Endodermal cell (in vitro differentiated cells): Measurements from ENCODE around the gene DPP10. TPM values are rescaled to one million over a fixed set of nuclear protein-coding genes. Genes with fewer than 3 reads are reported as not detected.

Experiments
- DNase-seq: peaks from one replicate; pipeline ENCODE4 v3.0.0-alpha.2; 2017
- H3K27ac ChIP-seq: 2 replicates; pipeline ENCODE4 v1.5.1; 2013; ENCODE audit warnings: mild to moderate bottlenecking, low read depth, low read length, moderate library complexity
- H3K27me3 ChIP-seq: 2 replicates; pipeline ENCODE4 v1.6.1; 2013; ENCODE audit warnings: mild to moderate bottlenecking, low read length, moderate library complexity; ENCODE audit not compliant: insufficient read depth, control insufficient read depth, poor library complexity, severe bottlenecking
- H3K36me3 ChIP-seq: 2 replicates; pipeline ENCODE4 v1.7.0; 2013; ENCODE audit warnings: mild to moderate bottlenecking, low read length, moderate library complexity; ENCODE audit not compliant: control insufficient read depth, insufficient read depth
- H3K4me1 ChIP-seq: one replicate; pipeline ENCODE4 v1.7.0; 2013; ENCODE audit warnings: low read length; ENCODE audit not compliant: control insufficient read depth, insufficient read depth
- H3K4me3 ChIP-seq: 2 replicates; pipeline ENCODE4 v1.5.1; 2013; ENCODE audit warnings: mild to moderate bottlenecking, low read length, moderate library complexity
- H3K9ac ChIP-seq: 2 replicates; pipeline ENCODE4 v1.6.1; 2013; ENCODE audit warnings: mild to moderate bottlenecking, low read length, moderate library complexity; ENCODE audit not compliant: poor library complexity, severe bottlenecking; ENCODE audit errors: extremely low read depth
- H3K9me3 ChIP-seq: 2 replicates; pipeline ENCODE4 v1.6.1; 2013; ENCODE audit warnings: mild to moderate bottlenecking, low read length, moderate library complexity; ENCODE audit not compliant: control insufficient read depth
- H3K27ac Mint-ChIP-seq: 2 replicates; pipeline ENCODE4 v1.8.0; 2020; ENCODE audit warnings: mixed read lengths
- H3K27me3 Mint-ChIP-seq: 2 replicates; pipeline ENCODE4 v1.8.0; 2021; ENCODE audit warnings: mild to moderate bottlenecking, mixed read lengths; ENCODE audit not compliant: insufficient read depth
- H3K36me3 Mint-ChIP-seq: 2 replicates; pipeline ENCODE4 v1.8.0; 2020; ENCODE audit warnings: low read depth, mixed read lengths
- H3K4me1 Mint-ChIP-seq: 2 replicates; pipeline ENCODE4 v1.8.0; 2020; ENCODE audit warnings: mixed read lengths
- H3K4me3 Mint-ChIP-seq: 2 replicates; pipeline ENCODE4 v1.8.0; 2020; ENCODE audit warnings: mild to moderate bottlenecking, moderate library complexity, mixed read lengths
- H3K9me3 Mint-ChIP-seq: 2 replicates; pipeline ENCODE4 v1.8.0; 2020; ENCODE audit warnings: mild to moderate bottlenecking, mixed read lengths
- CTCF ChIP-seq: fragments of 200-600 bp; sonication (generic); conservative IDR thresholded peaks from 2 replicates; pipeline ENCODE4 v1.5.0; 2021; ENCODE audit warnings: antibody characterized with exemption, mild to moderate bottlenecking
- WGBS, 2 experiments: methylation state at CpG; one replicate each; pipeline versions ENCODE4 v1.1.5 to v1.1.7; 2013; ENCODE audit warnings: missing lambda C conversion rate in 2 of 2, mixed read lengths in 1 of 2; ENCODE audit not compliant: insufficient coverage in 1 of 2, insufficient read length in 1 of 2; 5-methylcytosine and 5-hydroxymethylcytosine counted together
- total RNA-seq, 2 donors: library from RNA; stranded (reverse); fragmentation: NEBNext Ultra II Directional in 1 of 2; extraction: Animal tissue kit (Norgen Biotek cat#: 25700) in 1 of 2; gene quantifications; 2 replicates in 1 of 2; 3 replicates in 1 of 2; pipeline ENCODE4 v1.2.1, GENCODE V29; 2021

Gene DPP10
- total RNA-seq, 2 donors from 2014 or later, result 8.2 to 19.2 TPM

- Mint-ChIP-seq H3K27ac (no peak overlapping the region), H3K9me3 (peaks cover 31% of the 10 kb centered on the region)
- H3K9ac ChIP-seq, result no peak overlapping the region
Observed at GRCh38 chr2:115443539-115444185, 1001.2 kb downstream of the DPP10 start.

GRCh38 chr2:115460008-115460407 is 1017.6 kb downstream of the DPP10 start:
- Histone ChIP-seq H3K9me3 (no peaks in the 10 kb centered on the region), H3K4me3 (no peak overlapping the region), H3K36me3 (no peaks in the 10 kb centered on the region), H3K4me1 (no peaks in the 10 kb centered on the region), H3K27me3 (no peaks in the 10 kb centered on the region), H3K9ac (no peak overlapping the region), H3K27ac (no peak overlapping the region)
- Mint-ChIP-seq H3K27ac (no peak overlapping the region), H3K36me3 (no peaks in the 10 kb centered on the region), H3K9me3 (peaks cover 7% of the 10 kb centered on the region), H3K4me3 (no peak overlapping the region), H3K4me1 (peaks cover 1% of the 10 kb centered on the region), H3K27me3 (no peaks in the 10 kb centered on the region)
- DNase-seq, result no peak
- TF ChIP-seq CTCF, result no peak
- WGBS, 2 experiments, result 100% methylated on average over 2 of the region's 2 CpGs; no CpG with 5 or more reads in 1 of the 2 experiments

More at GRCh38 chr2:115443539-115444185, 1001.2 kb downstream of the DPP10 start:
- no peaks in the 10 kb centered on the region for H3K27me3 Mint-ChIP-seq
- H3K4me1 Mint-ChIP-seq, result peaks cover 19% of the 10 kb centered on the region
- DNase-seq, result no peak
- H3K27me3 ChIP-seq, result no peaks in the 10 kb centered on the region
- peaks cover 34% of the 10 kb centered on the region for H3K9me3 ChIP-seq
- H3K27ac ChIP-seq, result no peak overlapping the region
- H3K4me3 ChIP-seq, result peak overlapping the region; percentile 7
- H3K36me3 ChIP-seq, result no peaks in the 10 kb centered on the region
- WGBS, 2 experiments, result 95% methylated on average over 1 of the region's 1 CpG; no CpG with 5 or more reads in 1 of the 2 experiments
- no peak overlapping the region for H3K4me3 Mint-ChIP-seq
- TF ChIP-seq CTCF, result no peak
- H3K36me3 Mint-ChIP-seq, result peaks cover 19% of the 10 kb centered on the region
- peaks cover 3% of the 10 kb centered on the region for H3K4me1 ChIP-seq

GRCh38 chr2:115480741-115481140 is 1038.3 kb downstream of the DPP10 start:
- H3K36me3 Mint-ChIP-seq, result peaks cover 5% of the 10 kb centered on the region
- no peaks in the 10 kb centered on the region for H3K27me3 Mint-ChIP-seq
- H3K4me1 Mint-ChIP-seq, result peaks cover 9% of the 10 kb centered on the region
- 78 to 100% methylated on average over 1 of the region's 1 CpG for WGBS, 2 experiments
- Histone ChIP-seq H3K4me1 (no peaks in the 10 kb centered on the region), H3K36me3 (no peaks in the 10 kb centered on the region), H3K9ac (no peak overlapping the region), H3K4me3 (no peak overlapping the region), H3K27me3 (no peaks in the 10 kb centered on the region), H3K9me3 (peaks cover 32% of the 10 kb centered on the region), H3K27ac (no peak overlapping the region)
- H3K4me3 Mint-ChIP-seq, result no peak overlapping the region
- peaks cover 18% of the 10 kb centered on the region for H3K9me3 Mint-ChIP-seq
- DNase-seq, result no peak
- no peak for TF ChIP-seq CTCF
- no peak overlapping the region for H3K27ac Mint-ChIP-seq
